Measurements from ENCODE around the gene RNF111.

Gene RNF111

DNA sequence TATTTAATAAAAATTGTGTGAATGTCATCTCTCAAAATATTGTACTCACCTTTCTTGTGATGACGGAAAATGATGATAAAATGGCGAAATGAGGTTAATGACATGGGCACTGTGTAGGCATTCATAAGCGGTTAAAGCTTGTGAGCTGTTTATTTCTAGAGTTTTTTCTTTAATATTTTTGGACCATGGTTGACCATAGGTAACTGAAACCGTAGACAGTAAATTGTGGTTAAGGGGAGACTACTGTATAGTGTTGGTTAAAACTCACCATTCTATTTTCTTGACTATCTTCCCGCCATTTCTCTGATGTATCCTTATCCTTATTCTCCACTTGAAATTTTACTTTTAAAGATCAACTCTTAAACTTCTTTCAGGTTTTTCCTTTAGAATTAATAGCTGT lies 14.5 kb downstream of the RNF111 start:
- DNase-seq: no peak

DNA sequence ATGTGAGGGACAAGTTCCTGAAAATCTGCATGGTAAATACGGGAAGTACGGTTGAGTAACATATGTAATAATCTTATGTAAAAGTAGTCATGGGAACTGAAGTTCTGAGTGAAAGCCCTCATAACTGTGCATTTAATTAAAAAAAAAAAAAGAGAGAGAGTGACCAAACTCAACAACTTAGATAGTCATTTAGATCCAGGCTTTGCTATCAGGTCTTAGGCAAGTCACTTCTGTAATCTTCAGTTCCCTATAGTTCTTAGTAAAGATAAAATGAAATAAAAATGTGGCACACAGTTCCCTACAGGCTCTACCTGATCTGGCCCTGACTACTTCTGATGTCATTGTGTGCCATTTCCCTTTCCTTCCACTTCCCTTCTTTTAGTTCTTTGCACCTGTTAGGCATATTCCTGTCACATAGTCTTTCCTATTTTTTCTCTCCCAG lies 15.0 kb downstream of the RNF111 start:
- DNase-seq: no peak

DNA sequence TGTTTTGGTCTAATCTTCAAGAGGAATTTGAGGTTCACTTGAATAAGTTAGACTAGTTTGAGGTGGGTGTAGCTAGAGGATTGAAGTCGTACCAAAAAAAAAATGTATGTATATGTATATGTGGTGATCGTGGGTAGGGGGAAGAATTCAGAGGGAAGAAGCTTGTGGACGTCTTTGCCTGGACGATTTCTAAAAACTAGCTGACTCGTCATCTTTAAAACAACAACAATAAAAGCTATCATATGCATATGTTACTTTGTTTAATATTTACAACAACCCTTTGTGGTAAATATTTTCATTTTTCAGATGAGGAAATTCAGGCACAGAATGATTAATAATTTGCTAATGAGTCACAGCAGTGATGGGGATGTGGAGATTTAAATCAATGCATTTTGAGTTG lies 18.1 kb downstream of the RNF111 start:
- DNase-seq: no peak

- DNase-seq: no peak
These were observed 20.6 kb downstream of the RNF111 start for GRCh38 chr15:59008086-59008485.

DNA sequence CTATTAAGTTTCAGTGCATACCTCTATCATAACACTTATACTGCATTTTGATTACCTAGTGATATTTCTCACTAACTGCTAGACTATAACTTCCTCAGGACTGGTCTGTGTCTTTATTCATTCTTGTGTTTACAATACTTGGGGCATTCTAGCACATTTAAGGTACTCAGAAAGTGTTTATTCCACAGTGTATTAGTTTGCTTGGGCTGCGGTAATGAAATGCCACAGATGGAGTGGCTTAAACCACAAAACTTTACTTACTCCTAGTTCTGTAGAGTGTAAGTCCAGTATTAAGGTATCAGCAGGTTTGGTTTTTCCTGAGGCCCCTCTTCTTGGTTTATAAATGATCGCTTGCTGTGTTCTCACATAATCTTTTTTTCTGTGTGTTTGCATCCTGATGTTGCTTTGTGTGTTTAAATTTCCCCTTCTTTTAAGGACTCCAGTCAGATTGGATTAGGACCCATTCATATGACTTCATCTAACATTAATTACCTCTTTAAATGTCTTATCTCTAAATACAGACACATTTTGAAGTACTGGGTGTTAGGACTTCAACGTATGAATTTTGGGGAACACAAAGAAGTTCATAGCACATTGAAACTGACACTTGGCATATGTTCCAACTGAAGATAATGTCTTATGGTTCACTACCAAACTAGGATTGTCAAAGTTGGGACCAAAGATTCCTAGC lies 23.9 kb downstream of the RNF111 start:
- no peak for DNase-seq

GRCh38 chr15:59013246-59013873 lies 25.9 kb downstream of the RNF111 start:
- no peak for DNase-seq

DNA sequence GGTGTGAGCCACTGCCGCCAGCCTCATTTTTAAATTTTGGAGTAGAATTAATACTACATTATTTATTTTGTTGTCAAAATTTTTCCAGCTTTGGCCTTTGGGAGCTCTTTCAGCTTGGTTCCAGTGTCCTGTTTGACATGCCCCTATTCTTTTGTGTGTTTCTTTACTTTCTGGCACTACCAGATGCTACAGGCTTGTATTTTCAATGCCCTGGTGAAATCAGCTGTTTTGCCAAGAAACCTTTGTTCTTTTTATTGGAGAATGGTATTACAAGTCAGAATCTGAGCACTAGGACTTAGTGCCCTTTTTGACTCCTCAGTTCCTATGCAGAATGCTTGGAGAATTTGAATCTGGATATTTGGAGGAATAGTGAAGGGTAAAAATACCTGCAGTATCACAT lies 26.6 kb downstream of the RNF111 start:
- DNase-seq: no peak

DNA sequence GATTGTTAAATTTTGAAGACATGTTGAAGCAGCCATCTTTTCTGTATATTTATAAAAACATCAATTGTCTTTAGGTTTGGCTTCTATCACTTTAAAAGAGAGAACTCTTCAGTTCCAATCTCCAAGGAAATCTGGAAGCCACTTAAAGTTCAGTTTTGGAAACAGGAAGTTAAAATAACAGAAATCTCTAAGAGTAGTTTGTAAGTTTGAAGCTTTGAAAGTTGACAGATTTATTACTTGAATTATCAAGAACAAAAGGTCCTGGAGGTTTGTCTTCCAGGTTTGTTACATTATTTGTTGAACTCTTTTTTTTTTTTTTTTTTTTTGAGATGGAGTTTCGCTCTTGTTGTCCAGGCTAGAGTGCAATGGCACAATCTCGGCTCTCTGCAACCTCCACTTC lies 30.0 kb downstream of the RNF111 start:
- no peak for DNase-seq

DNA sequence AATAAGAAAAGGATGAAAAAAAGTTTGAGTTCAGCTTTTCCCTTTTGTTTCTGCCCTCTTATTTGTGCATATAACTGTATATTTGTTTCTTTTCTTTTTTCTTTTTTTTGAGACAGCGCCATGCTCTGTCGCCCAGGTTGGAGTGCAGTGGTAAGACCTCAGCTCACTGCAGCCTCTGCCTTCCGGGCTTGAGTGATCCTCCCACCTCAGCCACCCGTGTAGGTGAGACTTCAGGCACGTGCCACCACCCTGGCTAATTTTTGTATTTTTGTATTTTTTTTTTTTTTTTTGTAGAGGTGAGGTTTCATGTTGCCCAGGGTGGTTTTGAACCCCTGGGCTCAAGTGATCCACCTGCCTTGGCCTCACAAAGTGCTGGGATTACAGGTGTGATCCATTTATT lies 31.4 kb downstream of the RNF111 start:
- DNase-seq: no peak

- no peak for DNase-seq
These were observed 32.9 kb downstream of the RNF111 start for GRCh38 chr15:59020322-59020721.

DNA sequence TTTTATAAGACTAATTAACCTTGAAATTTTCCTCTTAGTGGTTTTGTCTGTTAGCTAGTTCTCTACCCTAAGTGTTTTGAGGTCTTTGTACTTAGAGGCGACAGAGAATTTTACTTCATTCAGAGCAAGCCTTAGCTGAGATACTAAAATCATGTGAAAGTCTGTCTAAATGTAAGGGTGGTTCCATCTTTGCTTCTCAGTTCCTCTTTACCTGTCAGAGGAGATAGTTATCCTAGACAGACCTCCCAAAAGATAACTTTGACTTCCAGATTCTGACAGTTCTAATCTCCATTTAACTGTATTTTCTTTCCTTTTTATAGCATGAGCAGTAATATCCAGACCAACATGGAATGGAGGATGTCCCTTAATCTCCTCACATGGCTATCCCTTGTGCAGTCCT lies 34.7 kb downstream of the RNF111 start:
- DNase-seq: no peak

DNA sequence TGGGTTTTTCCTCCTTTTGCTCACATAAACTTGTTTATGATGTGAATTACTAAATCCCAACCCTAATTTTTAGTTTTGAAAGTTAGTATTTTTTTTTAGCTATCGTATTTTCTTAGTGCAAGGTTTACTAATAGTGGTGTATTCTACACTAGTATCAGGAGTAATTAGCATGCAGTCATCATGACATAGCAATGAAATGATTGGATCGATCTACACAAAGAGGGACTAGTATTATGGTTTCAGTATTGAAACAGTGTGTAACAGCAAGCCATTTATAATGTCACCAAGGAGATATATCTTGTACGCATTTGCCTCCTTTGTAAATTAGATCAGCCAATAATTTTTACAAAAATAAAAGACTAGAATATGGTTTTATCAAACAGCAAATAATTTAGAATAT lies 38.7 kb downstream of the RNF111 start:
- DNase-seq: no peak

DNA sequence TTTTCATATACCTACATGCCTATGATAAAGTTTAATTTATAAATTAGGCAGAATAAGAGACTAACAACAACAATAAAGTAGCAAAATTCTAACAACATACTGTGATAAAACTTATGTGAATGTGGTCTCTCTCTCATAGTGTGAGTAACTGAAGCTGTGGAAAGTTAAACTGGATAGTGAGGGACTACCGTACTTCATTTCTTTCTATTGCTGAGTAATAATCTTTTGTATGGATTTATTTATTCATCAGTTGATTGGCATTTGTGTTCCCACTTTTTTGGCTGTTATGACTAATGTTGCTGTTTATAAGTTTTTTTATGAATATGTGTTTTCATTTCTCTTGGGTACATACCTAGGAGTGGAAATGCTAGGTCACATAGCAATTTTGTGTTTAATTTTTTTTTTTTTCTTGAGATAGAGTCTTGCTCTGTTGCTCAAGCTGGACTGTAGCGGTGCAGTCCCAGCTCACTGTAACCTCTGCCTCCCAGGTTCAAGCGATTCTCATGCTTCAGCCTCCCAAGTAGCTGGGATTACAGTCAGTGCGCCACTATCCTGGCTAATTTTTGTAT lies 41.0 kb downstream of the RNF111 start:
- no peak for DNase-seq

DNA sequence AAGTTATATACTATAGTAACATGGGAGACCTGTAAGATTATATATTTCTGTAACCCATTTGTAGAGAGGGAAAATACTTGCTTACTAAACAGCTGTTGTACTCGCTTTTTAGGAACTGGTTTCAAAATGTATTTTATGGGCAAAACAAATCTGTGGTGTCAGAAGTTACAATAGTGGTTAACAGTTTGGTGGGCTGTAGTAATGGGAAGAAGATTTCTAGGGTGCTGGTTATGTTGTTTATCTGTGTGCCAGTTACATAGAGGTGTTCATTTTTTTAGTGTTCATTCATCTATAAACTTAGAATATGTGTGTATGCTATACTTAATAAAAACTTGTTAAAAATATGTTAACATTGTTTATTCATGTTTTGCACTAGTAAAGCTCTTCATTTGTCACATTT lies 42.1 kb downstream of the RNF111 start:
- DNase-seq: no peak

DNA sequence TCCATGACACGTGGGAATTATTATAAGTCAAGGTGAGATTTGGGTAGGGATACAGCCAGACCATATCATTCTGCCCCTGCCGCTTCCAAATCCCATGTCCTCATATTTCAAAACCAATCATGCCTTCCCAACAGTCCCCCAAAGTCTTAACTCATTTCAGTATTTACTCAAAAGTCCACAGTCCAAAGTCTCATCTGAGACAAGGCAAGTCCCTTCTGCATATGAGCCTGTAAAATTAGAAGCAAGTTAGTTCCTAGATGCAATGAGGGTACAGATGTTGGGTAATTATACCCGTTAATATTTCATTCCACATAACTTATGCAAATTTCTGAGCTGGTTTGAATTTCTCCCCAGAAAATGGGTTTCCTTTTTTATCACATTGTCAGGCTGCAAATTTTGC lies 47.7 kb downstream of the RNF111 start:
- DNase-seq: no peak

DNA sequence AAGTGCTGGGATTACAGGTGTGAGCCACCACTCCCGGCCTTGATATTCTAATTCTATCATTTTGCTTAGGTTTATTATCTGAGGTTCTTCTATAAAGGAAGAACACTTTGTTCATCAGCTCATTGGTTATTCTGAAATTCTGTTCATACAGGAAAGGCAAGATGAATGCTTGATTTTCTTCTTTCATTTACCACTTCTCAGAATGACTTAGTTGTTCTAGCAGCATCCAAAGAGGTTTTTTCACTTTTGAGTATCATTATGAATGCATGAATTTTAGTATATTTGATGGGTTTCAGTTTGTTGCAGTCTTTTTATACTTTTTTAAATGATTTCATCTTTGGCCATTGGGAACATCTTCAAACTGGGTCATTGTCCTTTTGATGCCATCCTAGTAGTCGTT lies 51.8 kb downstream of the RNF111 start:
- no peak for DNase-seq

GRCh38 chr15:59042041-59042440 lies 54.6 kb downstream of the RNF111 start:
- DNase-seq: no peak

DNA sequence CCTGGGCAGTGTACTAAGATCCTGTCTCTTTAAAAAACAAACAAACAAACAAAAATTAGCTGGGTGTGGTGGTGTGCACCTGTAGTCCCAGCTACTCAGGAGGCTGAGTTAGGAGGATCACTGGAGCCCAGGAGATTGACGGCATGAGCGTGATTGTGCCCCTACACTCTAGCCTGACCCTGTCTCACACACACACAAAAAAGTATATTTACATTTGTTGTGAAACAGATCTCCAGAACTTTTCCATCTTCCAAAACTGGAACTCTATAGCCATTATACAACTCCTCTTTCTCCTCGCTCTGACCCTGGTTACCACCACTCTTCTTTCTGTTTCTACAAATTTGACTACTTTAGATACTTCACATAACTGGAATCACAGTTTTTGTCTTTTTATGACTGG lies 61.4 kb downstream of the RNF111 start:
- DNase-seq: no peak

GRCh38 chr15:59051873-59052861 lies 64.7 kb downstream of the RNF111 start:
- no peak for DNase-seq

DNA sequence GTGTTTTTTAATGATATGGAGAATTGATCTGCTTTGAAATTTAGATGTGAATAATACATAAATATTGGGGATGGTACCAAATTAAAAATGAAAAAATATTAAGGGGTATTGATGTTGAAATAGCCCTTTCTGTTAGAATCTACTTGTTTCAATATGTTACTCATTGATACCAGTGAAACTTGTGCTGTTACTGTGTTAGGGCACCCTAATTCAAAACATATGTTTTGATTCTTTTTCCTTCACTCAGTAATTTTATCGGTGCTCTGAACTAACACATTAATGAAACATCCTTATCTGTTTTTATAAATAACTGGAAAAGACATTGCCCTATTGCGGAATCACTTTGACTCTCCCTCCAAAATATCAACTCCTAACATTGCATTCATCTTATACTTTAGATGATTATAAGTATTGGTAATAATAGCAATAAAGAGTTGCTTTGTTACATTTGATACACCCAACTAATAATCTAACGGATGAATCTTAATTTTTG lies 65.5 kb downstream of the RNF111 start:
- DNase-seq: no peak

DNA sequence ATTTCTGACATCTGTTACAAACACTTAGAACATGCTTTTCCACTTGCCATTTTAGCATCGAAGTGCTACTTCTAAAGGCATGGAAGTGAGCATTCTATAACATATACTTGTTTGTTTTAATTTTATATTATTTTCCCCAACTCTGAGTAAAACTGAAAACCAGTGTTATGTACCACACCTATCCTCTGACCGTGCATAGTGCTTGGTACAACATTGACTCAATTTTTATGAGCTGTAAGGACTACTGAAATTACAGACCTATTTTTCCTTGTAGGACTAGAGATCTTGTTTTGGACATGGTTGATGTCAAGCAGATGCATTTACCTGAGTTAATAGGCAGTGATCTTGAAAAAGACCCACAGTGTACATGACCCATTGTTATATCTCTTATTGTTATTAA lies 66.0 kb downstream of the RNF111 start:
- no peak for DNase-seq

- DNase-seq: no peak
These were observed 71.7 kb downstream of the RNF111 start for GRCh38 chr15:59059076-59059597.

DNA sequence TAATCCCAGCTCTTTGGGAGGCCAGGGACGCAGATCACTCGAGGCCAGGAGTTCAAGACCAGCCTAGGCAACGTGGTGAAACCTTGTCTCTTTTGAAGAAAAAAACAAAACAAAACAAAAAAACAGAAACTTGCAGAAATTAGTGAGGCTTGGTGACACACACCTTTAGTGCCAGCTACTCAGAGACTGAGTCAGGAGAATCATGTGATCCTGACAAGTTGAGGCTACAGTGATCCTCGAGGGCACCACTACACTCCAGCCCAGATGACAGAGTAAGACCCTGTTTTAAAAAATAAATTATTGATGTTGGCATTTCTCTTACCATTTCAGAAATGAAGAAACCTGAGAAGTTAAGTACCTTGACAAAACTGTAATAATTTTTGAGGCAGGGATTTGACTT lies 72.9 kb downstream of the RNF111 start:
- DNase-seq: no peak

All from stimulated activated CD4-positive, alpha-beta T cell treated with anti-CD3 and anti-CD28 coated beads, Interleukin-4, amount 100 ng/mL, for 4 hours (primary cell).